UCSD-AML1 (cell line): ENCODE measurements around the gene ZMPSTE24.

Experiments used
- DNase-seq: peaks from one replicate; lab custom pipeline; 2025; ENCODE audit not compliant: unreplicated experiment; lab: John Stamatoyannopoulos, UW

ZMPSTE24 gene

DNA sequence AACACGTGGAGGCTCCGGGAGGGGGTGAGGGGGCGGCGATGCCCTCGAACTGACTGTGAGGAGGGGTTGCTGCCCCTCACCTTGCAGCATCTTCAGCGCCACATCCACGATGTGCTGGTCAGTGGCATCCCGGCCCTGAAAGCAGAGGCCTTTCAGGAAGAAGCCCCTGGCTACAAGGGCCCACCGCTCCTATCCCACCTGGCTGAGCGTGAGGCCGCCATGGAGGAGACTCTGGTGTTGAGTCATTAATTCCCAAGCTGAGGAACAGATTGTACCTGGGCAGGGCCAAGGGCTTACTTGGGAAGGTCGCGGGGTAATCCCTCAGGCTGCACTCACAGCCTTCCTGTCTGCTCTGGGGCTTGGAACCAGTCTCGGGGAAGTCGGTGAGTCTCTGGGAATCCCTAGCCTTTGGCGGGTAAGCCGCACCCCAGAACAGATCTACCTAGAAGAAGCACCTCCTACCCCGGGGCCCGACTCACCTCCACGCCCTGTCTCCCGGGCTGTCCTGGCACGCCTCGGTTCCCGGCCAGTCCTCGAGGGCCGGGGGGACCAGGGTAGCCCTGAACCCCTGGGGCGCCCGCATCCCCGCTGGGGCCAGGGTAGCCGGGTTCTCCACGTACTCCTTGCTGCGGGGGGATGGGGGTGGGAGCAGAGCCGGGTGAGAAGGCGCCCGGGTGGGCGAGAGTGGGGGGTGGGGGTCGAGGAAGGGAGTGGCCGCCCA is 45.2 kb downstream of the ZMPSTE24 start:
- no peak for DNase-seq

- DNase-seq = no peak
These were observed 45.8 kb downstream of the ZMPSTE24 start for GRCh38 chr1:40303790-40304189.

DNA sequence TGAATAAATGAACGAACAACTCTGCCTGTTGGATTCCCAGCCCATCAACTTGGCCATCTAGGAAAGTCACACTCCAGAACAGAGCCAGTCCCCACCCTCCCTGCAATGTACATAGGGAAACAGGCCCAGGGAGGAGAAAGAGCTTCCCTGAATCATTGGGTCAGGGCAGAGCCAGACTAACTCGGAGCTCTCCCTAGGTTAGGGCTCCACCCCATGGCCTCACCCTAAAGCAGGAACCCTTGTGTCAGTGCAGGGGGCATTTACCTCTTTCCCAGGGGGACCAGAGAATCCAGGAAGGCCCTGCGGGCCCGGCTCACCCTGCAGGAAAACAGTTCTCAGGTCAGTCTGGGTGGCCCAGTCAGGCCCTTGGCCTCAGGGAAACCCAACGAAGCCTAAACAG is 47.4 kb downstream of the ZMPSTE24 start:
- DNase-seq = no peak

GRCh38 chr1:40305871-40306270 is 47.8 kb downstream of the ZMPSTE24 start:
- no peak for DNase-seq

GRCh38 chr1:40306296-40306695 is 48.3 kb downstream of the ZMPSTE24 start:
- no peak for DNase-seq

GRCh38 chr1:40307186-40307585 is 49.1 kb downstream of the ZMPSTE24 start:
- DNase-seq = no peak

DNA sequence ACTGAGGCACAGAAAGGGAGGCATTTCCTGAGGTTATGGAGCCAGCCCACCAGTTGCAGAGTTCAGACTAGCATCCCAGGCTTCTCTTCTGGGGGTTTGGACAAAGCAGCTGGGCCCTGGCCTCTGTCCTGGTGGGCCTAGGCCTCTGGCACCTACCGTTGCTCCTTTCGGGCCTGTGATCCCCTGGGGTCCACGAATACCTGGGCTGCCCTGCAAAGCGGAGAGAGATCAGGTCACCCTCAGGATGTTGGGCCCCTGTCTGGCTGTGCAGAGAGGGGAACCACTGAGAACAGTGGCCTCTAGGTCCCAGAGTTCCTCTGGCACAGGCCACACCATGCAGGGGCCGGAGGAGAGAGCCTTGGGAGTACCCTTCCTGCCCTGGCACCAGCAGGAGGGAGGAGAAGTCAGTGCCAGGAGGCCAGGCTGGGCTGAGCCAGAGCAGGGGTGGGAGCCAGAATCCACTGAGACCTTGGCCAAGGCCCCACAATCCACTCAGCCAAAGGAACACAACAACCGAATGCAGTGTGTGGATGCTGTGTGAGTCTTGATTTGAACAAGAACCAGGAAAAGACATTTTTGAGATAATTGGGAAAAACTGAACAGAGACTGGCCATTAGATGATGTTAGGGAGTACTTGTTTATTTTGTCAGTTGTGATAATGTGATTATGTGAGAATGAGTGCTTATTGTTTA is 50.1 kb downstream of the ZMPSTE24 start:
- no peak for DNase-seq

GRCh38 chr1:40309374-40310128 is 51.5 kb downstream of the ZMPSTE24 start:
- DNase-seq = no peak

GRCh38 chr1:40310129-40310461 is 52.1 kb downstream of the ZMPSTE24 start:
- DNase-seq = no peak

DNA sequence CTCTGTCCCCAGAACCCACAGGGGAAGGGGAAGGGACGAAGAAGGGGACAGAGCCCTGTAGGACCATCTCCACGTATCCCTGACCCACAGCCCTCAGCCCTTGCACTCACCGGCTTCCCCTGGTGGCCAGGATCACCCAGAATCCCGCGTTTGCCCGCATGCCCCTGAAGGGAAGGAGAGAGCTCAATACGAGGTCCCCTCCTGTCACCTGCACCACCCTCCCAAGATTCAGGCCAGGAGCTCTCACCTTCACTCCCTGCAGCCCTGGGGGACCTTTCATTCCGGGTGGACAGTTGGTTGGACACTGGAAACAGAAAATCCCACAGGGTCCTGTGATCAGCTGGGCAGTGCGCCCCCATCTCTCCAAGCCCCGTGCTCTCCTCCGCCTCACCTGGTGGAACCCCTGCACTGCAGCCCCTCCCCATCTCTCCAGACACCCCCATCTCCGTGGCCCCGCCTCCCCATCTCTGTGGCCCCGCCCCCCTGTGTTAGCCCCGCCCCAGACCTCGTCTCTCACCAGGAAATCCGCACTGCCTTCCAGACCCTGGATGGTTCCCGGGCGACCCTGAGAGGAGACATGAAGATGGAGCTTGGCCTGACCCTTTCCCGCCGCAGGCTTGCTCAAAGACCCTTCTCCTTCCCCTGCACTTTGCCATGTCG is 53.1 kb downstream of the ZMPSTE24 start:
- no peak for DNase-seq

- no peak for DNase-seq
These were observed 53.7 kb downstream of the ZMPSTE24 start for GRCh38 chr1:40311692-40312091.

DNA sequence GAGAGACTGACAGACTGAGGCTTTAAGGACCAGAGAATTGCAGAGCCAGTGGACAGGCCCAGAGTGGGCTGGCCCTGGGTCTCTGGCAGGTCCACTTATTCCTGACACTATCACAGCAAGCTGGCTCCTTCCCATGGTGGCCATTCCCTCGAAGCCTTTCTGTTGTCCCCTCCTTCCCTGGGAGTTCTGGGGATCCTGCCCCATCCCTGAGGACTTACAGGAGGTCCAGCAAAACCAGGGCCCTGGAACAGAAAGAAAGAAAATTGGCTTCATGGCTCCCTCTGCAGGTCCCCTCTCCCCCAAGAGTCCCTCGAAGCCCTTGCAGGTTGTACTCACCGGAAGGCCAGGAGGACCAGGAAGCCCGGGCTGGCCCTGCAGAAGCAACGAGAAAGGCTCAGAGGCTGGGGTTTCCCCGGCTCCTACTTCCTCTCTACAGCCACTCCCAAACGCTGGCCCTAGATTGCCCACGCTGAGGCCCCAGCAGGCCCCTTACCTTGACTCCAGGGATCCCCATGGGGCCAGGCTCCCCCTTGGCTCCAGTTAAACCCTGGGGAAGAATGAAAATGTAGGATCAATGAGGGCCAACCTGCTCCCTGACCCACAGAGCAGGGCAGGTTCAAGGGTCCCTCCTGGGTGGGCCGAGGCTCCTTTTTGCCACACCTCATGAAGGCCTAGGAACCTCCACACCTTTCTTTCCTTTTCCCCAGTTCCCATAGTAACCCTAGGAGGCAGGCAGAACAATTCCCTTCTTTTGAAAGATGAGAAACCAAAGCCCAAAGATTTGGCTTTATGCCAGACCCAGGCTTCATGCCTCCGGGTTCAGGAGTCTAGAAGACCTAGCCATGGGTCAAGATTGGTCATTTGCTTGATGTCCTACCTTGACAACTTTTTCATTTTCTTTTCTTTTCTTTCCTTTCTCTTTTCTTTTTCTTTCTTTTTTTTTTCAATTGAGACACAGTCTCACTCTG is 54.5 kb downstream of the ZMPSTE24 start:
- DNase-seq = peak; percentile 79

DNA sequence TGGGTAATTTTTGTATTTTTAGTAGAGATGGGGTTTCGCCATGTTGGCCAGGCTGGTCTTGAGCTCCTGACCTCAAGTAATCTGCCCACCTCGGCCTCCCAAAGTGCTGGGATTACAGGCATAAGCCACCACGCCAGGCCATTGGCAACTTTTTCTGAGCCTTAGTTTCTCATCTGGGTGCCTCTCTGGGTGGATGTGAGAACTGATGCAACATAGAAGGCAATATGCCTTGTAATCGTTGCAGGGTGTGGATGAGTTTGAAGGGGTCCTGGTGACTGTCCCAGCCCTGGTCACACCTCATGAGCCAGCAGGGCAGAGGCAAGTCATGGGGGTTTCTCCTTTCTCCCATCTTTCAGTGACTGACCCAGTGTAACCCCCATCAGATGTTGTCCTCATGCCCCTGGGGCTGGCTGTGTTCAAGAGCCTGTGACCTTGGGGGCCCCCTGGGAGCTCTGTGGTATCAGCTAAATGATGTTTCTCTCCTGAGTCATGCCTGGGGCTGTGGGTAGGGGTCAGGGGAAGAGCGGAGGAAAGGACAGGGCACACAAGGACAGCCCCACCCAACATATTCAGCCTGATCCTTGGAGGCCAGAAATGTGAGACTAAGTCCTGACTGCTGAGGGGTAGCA is 55.4 kb downstream of the ZMPSTE24 start:
- DNase-seq = no peak

GRCh38 chr1:40313958-40314720 is 56.1 kb downstream of the ZMPSTE24 start:
- DNase-seq = no peak

GRCh38 chr1:40314721-40315238 is 56.7 kb downstream of the ZMPSTE24 start:
- DNase-seq = no peak

DNA sequence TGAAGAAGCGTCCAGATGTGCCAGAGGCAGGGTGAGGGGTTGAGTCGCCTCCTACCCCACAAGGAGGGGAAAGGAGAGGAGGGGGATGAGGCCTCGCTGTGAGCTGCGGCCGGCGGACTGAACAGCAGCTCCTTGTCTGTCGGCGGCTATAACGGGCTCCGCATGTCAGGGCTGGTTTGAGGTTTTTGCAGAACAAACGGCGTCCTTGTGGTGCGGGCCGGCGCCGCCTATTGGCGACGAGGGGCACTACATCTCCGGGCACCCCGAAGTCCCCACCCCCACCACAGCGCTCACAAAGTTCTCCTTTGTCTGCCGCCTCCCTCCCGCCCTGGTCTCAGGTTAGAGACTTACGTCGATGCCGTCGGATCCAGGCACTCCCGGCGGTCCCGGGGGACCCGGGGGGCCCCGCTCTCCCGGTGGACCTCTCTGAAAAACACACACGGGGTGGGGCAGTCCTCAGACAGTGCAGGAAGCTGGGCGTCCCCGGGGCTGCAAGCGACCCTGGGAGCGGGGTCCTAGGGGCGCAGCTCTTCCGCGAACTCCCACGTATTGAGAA is 57.3 kb downstream of the ZMPSTE24 start:
- peak; percentile 87 for DNase-seq

- DNase-seq = peak; percentile 29
These were observed 58.0 kb downstream of the ZMPSTE24 start for GRCh38 chr1:40315795-40316594.
